ENCODE measurements around the gene NLGN2. TPM values are rescaled to one million over a fixed set of nuclear protein-coding genes. Genes with fewer than 3 reads are reported as not detected.

Gene NLGN2
- total RNA-seq, 1 donor from 2014 or later = 34.3 TPM

DNA sequence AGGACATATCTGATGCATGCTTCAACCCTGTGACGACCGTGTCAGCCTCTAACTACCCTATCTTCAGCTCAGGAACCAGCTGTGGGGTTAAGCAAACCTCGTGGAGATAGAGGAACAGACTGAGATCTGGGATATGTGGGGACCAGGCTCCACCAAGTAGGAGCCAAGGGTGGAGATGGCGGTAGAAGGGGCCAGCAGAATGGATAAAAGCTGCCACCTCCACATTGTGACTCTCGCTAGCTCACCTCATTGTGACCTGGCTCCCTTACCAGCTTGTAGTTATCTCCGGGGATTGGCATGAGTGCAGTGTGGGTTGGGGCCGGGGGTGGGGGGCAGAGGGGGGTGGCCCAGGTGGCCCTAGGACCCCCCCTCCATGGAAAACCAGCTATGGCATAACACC is 17.7 kb downstream of the NLGN2 start, which contains the start of gene SPEM2:
SPEM2 (plus strand) TSS at position 301 of the 400 bp plus-strand sequence; CDS start at position 374, 73 bp downstream.
- no peak within 1 kb of the TSS for H3K4me3 ChIP-seq
- intact Hi-C loops (cut with DNase I) = no loop called here
- no peaks in the 10 kb centered on the region for H3K9me3 ChIP-seq
- no peaks in the 10 kb centered on the region for H3K4me1 ChIP-seq
- no peak within 1 kb of the TSS for H3K27ac ChIP-seq
- no peaks in the 10 kb centered on the region for H3K27me3 ChIP-seq
- TF ChIP-seq CTCF (IDR thresholded peaks at IDR 0.05) = no peak
- DNase-seq (ENCODE audit: low spot score in 2 of 2) = no peak
- no peaks in the 10 kb centered on the region for H3K36me3 ChIP-seq

DNA sequence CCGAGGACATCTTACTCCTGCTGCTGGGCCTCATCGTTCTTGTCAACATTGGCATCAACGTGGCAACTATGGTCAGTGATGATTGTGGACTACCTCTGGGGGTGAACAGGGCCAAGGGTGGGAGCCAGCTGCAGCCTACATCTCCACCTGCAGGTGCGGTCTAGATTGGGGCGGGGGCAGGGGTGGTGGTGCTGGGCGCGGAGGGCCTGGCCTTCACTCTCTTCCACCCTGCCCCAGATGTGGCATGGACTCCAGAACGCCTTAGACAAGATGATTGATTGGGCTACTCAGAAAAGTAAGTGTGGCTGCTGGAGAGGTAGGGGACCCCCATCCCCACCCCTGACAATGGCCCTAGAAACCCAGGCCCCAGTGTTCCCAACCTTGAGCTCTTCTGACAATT is 18.1 kb downstream of the NLGN2 start:
- Histone ChIP-seq H3K27me3 (no peaks in the 10 kb centered on the region), H3K9me3 (no peaks in the 10 kb centered on the region), H3K27ac (no peak overlapping the region), H3K36me3 (no peaks in the 10 kb centered on the region), H3K4me1 (no peaks in the 10 kb centered on the region), H3K4me3 (no peak overlapping the region)
- intact Hi-C loops (cut with DNase I) = no loop called here
- no peak for TF ChIP-seq CTCF (IDR thresholded peaks at IDR 0.05)
- DNase-seq (ENCODE audit: low spot score in 2 of 2) = no peak

- intact Hi-C loops (cut with DNase I) = no loop called here
Observed at GRCh38 chr17:7426203-7426863, 18.7 kb downstream of the NLGN2 start.

GRCh38 chr17:7426896-7427489 is 19.3 kb downstream of the NLGN2 start:
- no peaks in the 10 kb centered on the region for H3K36me3 ChIP-seq
- H3K9me3 ChIP-seq = no peaks in the 10 kb centered on the region
- no peaks in the 10 kb centered on the region for H3K27me3 ChIP-seq
- no peak for DNase-seq (ENCODE audit: low spot score in 2 of 2)
- H3K4me3 ChIP-seq = no peak overlapping the region
- no peak for TF ChIP-seq CTCF (IDR thresholded peaks at IDR 0.05)
- intact Hi-C loops (cut with DNase I) = no loop called here
- H3K27ac ChIP-seq = no peak overlapping the region
- no peaks in the 10 kb centered on the region for H3K4me1 ChIP-seq

More at GRCh38 chr17:7426203-7426863, 18.7 kb downstream of the NLGN2 start:
- Histone ChIP-seq H3K4me3 (no peak overlapping the region), H3K27me3 (no peaks in the 10 kb centered on the region), H3K36me3 (no peaks in the 10 kb centered on the region), H3K4me1 (no peaks in the 10 kb centered on the region), H3K9me3 (no peaks in the 10 kb centered on the region), H3K27ac (no peak overlapping the region)
- TF ChIP-seq CTCF (IDR thresholded peaks at IDR 0.05) = no peak
- no peak for DNase-seq (ENCODE audit: low spot score in 2 of 2)

DNA sequence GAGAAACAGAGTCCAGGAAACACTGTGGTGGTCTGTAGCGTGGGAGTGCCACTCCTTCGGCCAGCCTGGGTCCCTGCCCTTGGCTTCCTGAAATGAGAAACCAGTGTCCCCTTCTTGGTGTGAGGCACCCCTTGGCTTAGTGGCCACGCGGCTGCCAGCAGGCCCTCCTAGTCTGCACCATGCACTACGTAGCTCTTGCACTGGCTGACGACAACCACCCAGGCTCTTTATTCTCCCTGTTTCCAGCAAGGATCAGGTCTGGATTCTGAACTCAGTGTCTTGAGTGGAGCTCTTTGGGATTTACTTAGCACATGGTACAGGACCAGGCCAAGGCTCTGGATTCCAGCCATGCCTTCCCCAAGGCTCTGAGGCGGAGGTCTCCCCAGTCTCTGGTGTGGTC is 19.9 kb downstream of the NLGN2 start:
- intact Hi-C loops (cut with DNase I) = no loop called here
- H3K4me1 ChIP-seq = no peaks in the 10 kb centered on the region
- H3K36me3 ChIP-seq = no peaks in the 10 kb centered on the region
- H3K27me3 ChIP-seq = no peaks in the 10 kb centered on the region
- no peak for DNase-seq (ENCODE audit: low spot score in 2 of 2)
- H3K4me3 ChIP-seq = no peak overlapping the region
- TF ChIP-seq CTCF (IDR thresholded peaks at IDR 0.05) = no peak
- no peak overlapping the region for H3K27ac ChIP-seq
- H3K9me3 ChIP-seq = no peaks in the 10 kb centered on the region

Data from ascending aorta (tissue), 2 donors.